Superior temporal gyrus (tissue), 1 donor: ENCODE results near the gene LDLRAD3.
"Not testable (repeated sequence)": the region's sequence is repeated elsewhere in the genome, so short reads cannot be mapped to it uniquely, and the experiment has no call there.

ENCODE experiments used
- DNase-seq: peaks from one replicate; pipeline ENCODE4 v3.0.0-alpha.2; 2016; ENCODE audit errors: extremely low spot score

The LDLRAD3 gene, protein sequence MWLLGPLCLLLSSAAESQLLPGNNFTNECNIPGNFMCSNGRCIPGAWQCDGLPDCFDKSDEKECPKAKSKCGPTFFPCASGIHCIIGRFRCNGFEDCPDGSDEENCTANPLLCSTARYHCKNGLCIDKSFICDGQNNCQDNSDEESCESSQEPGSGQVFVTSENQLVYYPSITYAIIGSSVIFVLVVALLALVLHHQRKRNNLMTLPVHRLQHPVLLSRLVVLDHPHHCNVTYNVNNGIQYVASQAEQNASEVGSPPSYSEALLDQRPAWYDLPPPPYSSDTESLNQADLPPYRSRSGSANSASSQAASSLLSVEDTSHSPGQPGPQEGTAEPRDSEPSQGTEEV

DNA sequence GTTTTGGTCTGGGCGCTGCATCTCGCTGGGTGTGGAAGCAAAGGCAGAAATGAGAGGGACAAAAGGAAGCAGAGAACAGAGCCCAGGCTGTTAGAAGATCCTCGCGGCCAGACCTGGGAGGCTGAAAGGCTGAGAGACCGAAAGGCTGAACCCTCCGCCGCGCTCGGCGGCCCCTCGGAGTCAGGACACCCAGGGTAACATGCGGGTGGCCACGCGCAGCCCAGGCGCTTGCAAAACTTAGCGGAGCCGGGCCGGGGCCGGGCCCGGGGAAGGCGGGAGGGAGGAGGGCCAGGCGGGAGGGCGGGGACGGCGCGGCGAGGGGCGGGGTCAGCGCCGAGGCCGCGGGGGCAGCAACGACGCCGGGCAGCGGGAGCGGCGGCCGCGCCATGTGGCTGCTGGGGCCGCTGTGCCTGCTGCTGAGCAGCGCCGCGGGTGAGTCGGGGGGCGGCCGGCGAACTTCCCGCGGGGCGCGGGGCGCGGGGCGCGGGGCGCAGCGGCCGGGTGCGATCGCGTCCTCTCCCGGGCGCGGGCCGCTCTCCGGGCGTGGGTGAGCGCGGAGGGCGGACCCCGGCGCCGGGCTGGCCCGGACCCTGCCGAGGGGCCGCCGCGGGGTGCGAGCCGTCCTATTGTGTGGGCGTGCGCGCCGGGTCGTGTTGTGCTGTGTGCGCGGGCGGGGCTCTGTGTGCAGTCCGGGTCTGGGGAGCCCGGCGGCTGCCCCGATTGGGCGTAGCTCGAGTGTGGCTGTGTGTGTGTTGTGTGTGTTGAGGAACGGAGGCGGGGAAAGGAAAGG is at the start of gene LDLRAD3:
Gene LDLRAD3 (plus strand): TSS at position 350 of the 790 bp plus-strand sequence. CDS start 37 bp downstream, at position 387.
- DNase-seq, result peak; percentile 31

DNA sequence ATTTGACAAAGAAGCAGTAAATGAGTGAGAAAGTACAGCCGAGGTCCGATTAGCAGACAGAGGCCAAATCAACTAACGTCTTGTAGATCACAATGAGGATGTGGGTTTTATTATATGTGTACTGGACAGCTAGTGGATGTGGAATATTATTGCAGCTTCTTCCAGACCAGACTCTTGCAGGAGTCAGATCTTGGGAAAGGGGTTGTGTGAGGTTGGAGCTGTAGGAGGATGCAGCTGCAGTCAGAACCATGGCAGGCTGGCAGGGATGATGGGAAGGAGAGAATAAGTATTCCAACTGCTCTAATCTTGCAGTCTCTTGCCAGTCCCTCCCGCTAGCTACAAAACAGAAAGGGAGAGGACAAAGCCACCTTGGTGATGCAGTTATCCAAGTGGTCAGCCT is 46.8 kb upstream of the LDLRAD3 start:
- no peak for DNase-seq

GRCh38 chr11:35902961-35903360 is 40.9 kb upstream of the LDLRAD3 start:
- DNase-seq, result no peak

DNA sequence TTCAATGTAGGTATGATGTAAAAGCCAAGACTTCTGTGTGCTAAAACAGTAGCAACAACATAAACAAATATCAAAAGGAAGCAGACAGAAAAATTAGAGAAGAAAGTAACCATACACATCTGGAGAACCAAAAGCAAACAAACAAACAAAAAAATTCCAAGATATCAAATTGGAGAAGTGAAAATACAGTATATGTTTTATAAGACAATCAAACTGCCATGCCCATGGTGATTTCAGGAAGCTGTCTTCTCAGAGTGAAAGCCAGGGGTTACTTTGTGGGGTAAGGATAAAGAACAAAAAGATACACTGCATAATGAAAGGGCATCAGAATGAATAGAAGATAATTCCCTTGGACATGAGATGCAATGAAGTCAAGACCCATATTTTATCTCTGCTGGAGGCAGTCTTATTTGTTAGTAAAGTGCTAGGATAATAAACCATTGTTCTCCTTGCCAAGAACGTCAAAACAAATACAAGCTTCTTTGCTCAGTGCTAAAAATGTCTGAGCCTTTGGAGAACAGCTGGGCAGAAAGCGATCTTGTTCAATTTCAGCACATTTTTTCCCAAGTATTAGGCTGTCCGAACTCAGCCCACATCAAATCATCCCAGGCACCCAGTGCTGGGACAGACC is 38.1 kb upstream of the LDLRAD3 start:
- peak; percentile 85 for DNase-seq

GRCh38 chr11:35906277-35906661 is 37.6 kb upstream of the LDLRAD3 start:
- DNase-seq, result no peak

DNA sequence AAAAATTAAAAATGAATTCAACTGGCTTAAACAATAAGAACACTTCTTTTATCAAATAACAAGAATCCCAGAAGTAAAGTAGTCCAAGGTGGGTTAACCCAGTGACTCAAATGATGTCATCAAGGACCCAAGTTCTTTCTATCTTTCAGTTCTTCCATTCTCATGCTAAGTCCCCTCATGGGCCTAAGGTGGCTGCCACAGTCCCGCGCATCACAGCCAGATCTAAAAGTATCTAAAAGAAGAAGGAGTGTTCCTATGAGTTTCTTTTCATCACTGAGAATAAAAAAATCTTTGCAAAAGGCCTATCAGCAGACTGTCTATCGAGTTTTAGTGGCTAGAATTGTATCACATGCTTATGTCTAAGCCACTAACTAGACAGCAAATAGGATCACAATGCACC is 37.2 kb upstream of the LDLRAD3 start:
- DNase-seq, result no peak

DNA sequence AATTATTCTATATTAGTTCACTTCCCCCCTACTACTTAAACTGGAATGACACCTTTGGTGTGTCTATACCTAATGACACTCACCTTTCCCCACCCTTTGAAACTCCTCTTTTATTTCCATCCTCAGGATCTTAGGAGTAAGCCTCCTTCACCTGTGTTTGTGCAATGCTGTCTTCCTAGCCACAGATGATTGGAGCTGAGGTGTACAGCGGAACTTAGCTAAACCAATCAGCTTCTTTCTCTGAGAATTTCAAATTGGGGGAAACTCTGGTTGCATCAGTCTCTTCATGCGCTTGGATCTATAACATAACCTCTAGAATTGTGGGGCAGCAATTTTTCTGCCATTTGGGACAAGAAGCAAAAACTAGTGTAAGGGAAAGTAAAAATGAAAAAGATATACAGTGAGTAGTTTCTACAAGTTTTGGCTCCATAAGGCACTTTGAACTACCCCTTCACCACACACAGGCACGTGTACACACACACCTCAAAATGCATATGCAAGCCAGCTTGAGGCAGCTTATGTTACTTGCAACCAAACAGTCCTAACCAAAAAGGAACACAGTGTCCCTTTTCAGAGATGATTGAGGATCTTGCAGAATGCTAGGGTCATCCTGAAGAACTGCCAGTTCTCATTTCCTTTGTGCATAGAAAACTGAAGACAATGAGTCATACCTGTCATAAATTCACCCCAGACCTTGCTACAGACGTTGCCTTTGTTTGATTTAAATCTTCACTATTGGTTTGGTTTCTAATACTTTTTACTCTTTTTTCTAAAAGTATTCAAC is 36.0 kb upstream of the LDLRAD3 start:
- DNase-seq, result no peak

- not testable (repeated sequence) for DNase-seq
Observed at GRCh38 chr11:35908432-35908771, 35.5 kb upstream of the LDLRAD3 start.

DNA sequence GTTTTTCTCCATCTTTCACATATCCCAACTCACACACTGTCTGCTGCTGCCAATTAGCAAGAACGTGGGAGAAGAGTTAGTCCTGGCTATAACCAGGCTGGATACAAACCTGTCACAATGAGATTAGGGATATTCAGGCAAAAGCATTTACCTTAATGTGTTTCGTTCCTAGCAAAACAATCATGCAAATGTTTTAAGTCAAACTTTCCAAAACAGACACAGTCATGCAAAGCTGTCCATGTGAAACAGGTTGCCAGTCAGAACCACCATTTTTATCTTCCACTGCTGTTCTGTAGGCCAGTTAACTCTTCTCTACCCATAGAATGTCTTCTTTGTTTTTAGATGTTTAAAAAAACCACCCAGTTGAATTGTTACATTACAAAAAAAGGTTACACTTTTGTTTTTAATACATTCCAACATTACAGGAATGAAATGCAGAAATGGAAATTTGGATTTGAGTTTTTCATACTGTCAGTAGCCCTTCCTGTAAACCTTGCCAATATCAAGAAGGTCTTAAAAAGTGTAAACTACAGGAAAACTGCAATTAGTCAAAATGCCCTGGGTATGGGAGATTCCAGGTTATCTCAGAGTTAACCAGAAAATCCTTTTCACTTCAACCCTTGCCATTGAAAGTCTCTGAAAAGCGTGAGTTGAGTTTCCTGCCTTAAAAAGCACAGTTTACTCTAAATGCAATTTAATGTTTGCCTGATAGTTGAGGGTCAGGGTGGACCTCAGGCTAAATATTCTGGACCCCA is 34.2 kb upstream of the LDLRAD3 start:
- no peak for DNase-seq

DNA sequence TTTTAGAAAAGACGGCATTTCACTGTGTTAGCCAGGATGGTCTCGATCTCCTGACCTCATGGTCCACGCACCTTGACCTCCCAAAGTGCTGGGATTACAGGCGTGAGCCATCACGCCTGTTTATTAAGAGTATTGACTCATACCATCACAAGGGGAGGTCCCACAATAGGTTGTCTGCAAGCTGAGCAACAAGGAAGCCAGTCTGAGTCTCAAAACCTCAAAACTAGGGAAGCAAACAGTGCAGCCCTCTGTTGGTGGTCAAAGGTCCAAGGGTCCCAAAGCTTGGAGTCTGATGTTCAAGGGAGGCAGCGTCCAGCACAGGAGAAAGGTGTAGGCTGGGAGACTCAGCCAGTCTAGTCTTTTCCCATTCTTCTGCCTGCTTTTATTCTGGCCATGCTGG is 32.8 kb upstream of the LDLRAD3 start:
- DNase-seq, result no peak

DNA sequence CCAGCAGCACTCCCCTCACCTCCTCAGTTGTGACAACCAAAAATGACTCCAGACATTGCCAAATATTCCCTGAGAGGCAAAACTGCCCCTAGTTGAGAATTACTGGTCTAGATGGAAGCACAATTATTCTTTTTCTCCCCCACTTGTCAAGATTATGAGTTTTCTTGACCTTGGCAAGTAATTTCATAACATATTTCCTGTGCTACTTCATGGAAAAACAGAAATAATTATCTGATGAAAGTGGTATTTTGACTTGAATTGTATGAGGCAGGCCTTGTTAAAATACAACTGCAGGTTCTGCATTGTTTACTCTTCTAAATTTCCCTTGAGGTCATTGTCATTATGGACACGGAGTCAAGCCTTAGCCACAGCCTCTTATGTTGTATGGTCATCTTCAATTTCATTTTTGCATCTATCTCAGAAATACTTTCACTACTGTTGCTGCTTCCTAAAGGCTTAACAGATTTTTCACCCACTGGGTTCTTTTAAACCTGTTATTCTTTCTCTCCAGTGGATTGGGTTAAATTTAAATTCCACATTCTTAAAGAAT is 32.2 kb upstream of the LDLRAD3 start:
- no peak for DNase-seq

- DNase-seq, result not testable (repeated sequence)
Observed at GRCh38 chr11:35912436-35912835, 31.4 kb upstream of the LDLRAD3 start.

DNA sequence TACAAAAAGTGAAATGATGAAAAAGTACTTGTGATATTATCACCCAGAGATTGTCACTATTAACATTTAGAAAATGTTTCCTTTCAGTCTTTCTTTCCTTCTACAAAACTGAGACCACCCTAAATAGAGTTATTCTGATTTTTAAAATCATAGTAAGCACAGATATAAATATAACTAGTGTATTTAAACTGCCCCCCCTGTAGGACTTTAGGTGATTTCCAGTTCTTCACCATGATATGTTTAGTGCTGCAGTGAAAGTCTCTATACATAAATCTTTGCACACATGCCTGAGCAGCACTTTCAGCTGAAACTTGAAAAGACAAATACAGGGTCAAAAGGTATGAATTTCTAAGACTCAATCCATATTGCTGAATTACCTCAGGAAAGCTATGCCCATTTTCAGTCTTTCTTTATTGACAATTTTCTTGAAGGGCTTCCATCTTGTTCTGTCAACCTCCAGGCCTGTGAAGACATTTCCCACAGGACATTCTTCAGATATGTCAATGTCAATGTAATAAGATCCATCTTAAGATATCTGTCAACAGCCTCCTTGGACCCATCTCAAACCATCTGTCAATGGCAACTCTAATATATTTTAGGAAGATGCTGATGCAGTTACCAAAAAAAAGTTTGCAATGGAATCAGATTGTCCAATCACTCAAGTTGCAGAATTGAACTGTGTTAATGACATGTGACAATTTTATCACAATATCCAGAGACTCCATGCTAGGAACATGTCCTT is 30.8 kb upstream of the LDLRAD3 start:
- DNase-seq, result no peak

DNA sequence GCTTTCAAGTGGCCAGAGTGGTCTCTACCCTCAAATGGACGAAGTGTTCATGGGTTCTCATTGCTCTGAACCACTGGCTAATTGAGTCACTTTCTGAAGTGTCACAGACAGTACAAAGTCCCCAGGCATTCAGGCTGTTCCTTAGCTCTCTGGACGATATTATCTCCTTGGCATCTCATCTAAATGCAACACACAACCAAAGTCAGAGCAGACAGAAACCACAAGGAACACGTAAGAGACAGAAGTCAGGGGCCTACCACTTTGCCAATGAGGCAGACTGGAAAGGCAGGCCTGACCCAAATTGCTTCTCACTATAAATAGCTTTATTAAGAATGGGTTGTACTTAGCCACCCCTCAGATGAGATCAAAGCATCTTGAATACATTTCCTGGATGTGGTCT is 29.0 kb upstream of the LDLRAD3 start:
- no peak for DNase-seq

DNA sequence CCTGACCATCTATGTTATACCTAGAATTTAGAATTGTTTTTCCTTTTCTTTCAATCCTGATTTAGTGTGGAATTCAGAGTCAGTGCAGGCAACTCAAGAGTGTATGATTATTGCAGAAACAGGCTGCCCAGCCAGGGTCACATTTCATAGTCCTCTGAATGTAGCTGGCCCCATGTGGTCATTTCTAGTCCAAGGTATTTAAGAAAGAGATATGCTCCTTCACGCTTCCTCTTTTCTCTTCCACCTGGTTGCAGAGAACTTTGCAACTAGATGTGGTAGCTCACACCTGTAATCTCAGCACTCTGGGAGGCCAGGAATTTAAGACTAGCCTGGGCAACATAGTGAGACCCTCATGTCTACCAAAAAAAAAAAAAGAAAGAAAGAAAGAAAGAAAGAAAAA is 27.6 kb upstream of the LDLRAD3 start:
- no peak for DNase-seq

DNA sequence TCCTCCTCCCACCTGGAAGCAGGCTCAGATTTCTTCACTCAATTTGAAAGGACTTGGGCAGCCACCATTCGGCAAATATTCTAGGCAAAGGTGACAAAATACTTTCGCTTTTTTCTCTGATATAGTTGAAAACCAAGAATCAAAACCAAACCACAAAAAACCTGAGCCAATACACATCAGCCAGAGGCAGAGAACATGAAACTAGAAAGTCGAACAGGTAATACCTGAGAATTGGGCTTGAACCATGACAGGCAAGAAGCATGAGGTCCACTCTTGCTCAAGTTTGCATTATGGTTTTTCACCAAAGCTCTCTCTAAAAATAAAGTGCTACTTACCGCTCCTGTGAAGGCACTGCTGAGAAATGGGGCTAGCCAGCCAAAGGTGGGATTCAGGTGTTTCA is 26.2 kb upstream of the LDLRAD3 start:
- DNase-seq, result no peak

DNA sequence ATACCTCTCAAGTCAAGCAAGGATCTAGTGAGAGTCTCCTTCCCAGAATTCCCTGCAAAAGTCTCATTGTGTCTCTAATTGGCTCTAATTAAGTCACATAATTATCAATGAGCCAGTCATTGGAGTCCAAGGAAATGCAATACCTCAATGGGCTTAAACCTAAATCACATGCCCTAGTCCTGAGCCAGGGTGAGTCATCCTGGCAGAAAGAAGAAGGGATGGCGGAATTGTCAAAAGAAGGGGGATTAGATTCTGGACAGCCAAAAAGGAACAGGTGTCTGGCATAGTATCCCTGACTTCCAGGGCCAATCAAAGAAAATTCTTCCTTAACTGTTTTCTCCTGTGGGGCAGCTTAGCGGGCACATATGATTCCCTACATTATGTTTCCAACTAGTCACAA is 25.1 kb upstream of the LDLRAD3 start:
- no peak for DNase-seq

DNA sequence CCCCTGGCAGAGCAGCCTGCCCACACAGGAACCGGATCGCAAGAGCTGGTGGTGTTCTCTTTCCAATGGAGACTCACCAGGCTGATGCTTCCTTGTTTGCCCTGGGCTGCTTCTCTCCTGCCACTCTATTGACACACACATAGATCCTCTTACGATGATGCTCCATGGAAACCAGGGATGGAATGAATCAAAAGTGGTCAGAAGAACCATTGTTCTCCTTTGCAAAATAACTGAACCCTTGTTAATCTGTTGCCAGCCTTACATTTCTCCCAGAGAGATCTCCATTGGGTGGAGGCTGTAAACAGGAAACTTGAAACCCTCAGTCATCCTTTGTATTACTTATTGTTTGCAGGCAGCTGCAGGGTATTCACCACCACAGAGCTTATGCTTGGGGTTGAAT is 24.6 kb upstream of the LDLRAD3 start:
- DNase-seq, result peak; percentile 65

DNA sequence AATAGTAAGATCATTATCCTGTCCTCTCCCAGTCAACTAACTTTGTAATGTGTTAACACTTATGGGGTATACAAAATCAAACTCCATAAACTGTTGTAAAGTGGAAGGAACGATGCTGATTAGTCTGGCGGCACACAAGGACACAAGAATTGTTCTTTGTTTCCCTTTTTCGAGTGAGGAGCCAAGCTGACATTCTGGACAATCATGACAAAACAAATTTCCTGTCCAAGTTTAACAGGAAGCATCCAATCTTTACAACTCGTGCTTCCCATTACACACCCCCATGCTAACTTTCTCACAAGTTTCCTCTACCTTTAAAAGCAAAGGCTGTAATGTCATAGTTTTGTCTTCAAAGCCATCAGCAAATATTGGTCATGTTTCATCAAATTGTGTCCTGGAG is 20.4 kb upstream of the LDLRAD3 start:
- DNase-seq, result peak; percentile 52

- DNase-seq, result no peak
Observed at GRCh38 chr11:35924811-35925210, 19.1 kb upstream of the LDLRAD3 start.
